ENCODE results near the gene TMEM169. TPM values are rescaled to one million over a fixed set of nuclear protein-coding genes. Genes with fewer than 3 reads are reported as not detected.

Gene TMEM169
- total and polyA plus RNA-seq, 9 of the 15 experiments (the other 6 are each of a cell fraction or from before 2014, with no cell fraction given), result 0.01 to 0.09 (median 0.04) TPM; not detected in 5

DNA sequence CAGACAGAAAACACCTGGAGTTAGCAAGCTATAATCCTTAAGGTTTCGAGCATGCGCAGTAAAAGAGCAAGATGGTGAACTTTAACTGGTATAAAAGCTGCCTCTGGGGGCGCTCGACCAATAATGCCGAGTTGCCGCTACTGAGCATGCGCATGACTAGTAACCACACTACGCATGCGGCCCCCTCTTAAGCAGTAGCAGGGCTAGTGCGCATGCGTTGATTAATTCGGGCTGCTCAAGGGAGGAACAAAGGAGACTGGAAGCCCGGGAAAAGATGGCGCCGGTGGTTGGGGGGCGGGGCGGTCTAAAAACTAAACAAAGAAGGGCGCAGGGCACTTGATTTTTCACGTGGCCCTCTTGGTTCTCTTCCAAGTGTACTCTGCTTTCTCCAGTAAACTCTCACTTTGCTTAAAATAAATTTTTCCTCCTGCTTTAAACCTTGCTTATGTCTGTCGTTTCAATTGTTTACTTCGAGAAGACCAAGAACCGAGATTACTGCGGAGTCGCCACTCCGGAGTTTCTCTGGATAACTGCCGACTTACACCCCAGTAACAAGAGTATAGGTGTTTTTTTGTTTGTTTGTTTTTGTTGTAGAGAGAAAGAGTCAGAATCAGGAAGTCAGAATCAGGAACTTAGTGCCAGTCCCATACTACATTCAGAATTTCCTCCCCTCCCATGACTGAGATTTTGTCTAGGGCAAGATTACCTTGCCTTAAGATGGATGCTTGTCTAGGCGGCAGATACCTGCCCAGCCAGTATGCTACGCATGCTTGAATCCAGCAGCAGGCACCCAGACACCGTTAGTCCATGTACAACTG lies 33.2 kb downstream of the TMEM169 start (continued):
- TF ChIP-seq, protein P1, sequence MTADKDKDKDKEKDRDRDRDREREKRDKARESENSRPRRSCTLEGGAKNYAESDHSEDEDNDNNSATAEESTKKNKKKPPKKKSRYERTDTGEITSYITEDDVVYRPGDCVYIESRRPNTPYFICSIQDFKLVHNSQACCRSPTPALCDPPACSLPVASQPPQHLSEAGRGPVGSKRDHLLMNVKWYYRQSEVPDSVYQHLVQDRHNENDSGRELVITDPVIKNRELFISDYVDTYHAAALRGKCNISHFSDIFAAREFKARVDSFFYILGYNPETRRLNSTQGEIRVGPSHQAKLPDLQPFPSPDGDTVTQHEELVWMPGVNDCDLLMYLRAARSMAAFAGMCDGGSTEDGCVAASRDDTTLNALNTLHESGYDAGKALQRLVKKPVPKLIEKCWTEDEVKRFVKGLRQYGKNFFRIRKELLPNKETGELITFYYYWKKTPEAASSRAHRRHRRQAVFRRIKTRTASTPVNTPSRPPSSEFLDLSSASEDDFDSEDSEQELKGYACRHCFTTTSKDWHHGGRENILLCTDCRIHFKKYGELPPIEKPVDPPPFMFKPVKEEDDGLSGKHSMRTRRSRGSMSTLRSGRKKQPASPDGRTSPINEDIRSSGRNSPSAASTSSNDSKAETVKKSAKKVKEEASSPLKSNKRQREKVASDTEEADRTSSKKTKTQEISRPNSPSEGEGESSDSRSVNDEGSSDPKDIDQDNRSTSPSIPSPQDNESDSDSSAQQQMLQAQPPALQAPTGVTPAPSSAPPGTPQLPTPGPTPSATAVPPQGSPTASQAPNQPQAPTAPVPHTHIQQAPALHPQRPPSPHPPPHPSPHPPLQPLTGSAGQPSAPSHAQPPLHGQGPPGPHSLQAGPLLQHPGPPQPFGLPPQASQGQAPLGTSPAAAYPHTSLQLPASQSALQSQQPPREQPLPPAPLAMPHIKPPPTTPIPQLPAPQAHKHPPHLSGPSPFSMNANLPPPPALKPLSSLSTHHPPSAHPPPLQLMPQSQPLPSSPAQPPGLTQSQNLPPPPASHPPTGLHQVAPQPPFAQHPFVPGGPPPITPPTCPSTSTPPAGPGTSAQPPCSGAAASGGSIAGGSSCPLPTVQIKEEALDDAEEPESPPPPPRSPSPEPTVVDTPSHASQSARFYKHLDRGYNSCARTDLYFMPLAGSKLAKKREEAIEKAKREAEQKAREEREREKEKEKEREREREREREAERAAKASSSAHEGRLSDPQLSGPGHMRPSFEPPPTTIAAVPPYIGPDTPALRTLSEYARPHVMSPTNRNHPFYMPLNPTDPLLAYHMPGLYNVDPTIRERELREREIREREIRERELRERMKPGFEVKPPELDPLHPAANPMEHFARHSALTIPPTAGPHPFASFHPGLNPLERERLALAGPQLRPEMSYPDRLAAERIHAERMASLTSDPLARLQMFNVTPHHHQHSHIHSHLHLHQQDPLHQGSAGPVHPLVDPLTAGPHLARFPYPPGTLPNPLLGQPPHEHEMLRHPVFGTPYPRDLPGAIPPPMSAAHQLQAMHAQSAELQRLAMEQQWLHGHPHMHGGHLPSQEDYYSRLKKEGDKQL (CRISPR knock-in tag; IDR thresholded peaks at IDR 0.05; ENCODE audit: borderline replicate concordance), result no peak
- TF ChIP-seq HDAC1 (IDR thresholded peaks at IDR 0.05) (0 out of 4 replicates have a peak, but pooled peaks of 1 of the 2 experiments have one; percentile 24), CREBBP (IDR thresholded peaks at IDR 0.05; ENCODE audit: low read depth, low read length) (no peak), GATAD2A (IDR thresholded peaks at IDR 0.05) (no peak), ATF7 (IDR thresholded peaks at IDR 0.05) (no peak), TOE1 (IDR thresholded peaks at IDR 0.05; ENCODE audit: borderline replicate concordance) (no peak), TOE1 (CRISPR knock-in tag; IDR thresholded peaks at IDR 0.05; ENCODE audit: borderline replicate concordance, low read depth) (no peak), ZNF431 (CRISPR knock-in tag; IDR thresholded peaks at IDR 0.05) (no peak), CHD1 (IDR thresholded peaks at IDR 0.05; ENCODE audit: low read length) (no peak), ETV1 (tag; conservative IDR thresholded peaks at IDR 0.05; ENCODE audit: low read depth) (no peak), SP1 (CRISPR knock-in tag; IDR thresholded peaks at IDR 0.05) (no peak), ILF3 (IDR thresholded peaks at IDR 0.05; ENCODE audit: borderline replicate concordance) (0 out of 2 replicates have a peak, but pooled peaks have one; percentile 58), TGIF2 (CRISPR knock-in tag; IDR thresholded peaks at IDR 0.05) (no peak), SIRT6 (IDR thresholded peaks at IDR 0.05; ENCODE audit: low read depth, low read length) (no peak), HNRNPL (IDR thresholded peaks at IDR 0.05; ENCODE audit: low read depth, low read length) (no peak), RBM14 (IDR thresholded peaks at IDR 0.05; ENCODE audit: borderline replicate concordance, insufficient read depth, low read depth, low read length) (no peak), ZNF696 (CRISPR knock-in tag; conservative IDR thresholded peaks at IDR 0.05) (no peak), POLR2AphosphoS5 (IDR thresholded peaks at IDR 0.05; ENCODE audit: control insufficient read depth, insufficient read depth, low read depth, low read length) (peak; percentile 87; the same call in 1 of the 2 replicates)
- TF ChIP-seq, protein P2, sequence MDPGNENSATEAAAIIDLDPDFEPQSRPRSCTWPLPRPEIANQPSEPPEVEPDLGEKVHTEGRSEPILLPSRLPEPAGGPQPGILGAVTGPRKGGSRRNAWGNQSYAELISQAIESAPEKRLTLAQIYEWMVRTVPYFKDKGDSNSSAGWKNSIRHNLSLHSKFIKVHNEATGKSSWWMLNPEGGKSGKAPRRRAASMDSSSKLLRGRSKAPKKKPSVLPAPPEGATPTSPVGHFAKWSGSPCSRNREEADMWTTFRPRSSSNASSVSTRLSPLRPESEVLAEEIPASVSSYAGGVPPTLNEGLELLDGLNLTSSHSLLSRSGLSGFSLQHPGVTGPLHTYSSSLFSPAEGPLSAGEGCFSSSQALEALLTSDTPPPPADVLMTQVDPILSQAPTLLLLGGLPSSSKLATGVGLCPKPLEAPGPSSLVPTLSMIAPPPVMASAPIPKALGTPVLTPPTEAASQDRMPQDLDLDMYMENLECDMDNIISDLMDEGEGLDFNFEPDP (CRISPR knock-in tag; IDR thresholded peaks at IDR 0.05), result no peak
- TF ChIP-seq, protein P3, sequence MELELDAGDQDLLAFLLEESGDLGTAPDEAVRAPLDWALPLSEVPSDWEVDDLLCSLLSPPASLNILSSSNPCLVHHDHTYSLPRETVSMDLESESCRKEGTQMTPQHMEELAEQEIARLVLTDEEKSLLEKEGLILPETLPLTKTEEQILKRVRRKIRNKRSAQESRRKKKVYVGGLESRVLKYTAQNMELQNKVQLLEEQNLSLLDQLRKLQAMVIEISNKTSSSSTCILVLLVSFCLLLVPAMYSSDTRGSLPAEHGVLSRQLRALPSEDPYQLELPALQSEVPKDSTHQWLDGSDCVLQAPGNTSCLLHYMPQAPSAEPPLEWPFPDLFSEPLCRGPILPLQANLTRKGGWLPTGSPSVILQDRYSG (tag; conservative IDR thresholded peaks at IDR 0.05; ENCODE audit: low read depth), result no peak

Measured in K562 (cell line).